Activated T-helper 2 cell treated with anti-CD3 and anti-CD28 coated beads, Interferon-gamma antibody, Interleukin-2, Interleukin-4, amounts not matched to agents 10 μg/mL and 5 μg/mL and 100 μg/mL, durations not matched to agents 14 hours and 24 hours and 36 hours (primary cell): ENCODE results near the gene EVI5L. TPM values are rescaled to one million over a fixed set of nuclear protein-coding genes. Genes with fewer than 3 reads are reported as not detected.
"Not testable (repeated sequence)": the region's sequence is repeated elsewhere in the genome, so short reads cannot be mapped to it uniquely, and the experiment has no call there.

ENCODE experiments used
- DNase-seq: peaks from one replicate; pipeline ENCODE4 v3.0.0; 2021; ENCODE audit warnings: low spot score
- H3K27ac Mint-ChIP-seq: one replicate; pipeline ENCODE4 v1.8.0; 2021; ENCODE audit warnings: mixed read lengths
- H3K27me3 Mint-ChIP-seq: one replicate; pipeline ENCODE4 v1.8.0; 2021; ENCODE audit warnings: low read depth, mixed read lengths
- H3K36me3 Mint-ChIP-seq: one replicate; pipeline ENCODE4 v1.8.0; 2021; ENCODE audit warnings: low read depth, mixed read lengths
- H3K4me1 Mint-ChIP-seq: one replicate; pipeline ENCODE4 v1.8.0; 2021; ENCODE audit warnings: low read depth, mixed read lengths
- H3K4me3 Mint-ChIP-seq: one replicate; pipeline ENCODE4 v1.8.0; 2021; ENCODE audit warnings: low read depth, mild to moderate bottlenecking, moderate library complexity, mixed read lengths
- H3K9me3 Mint-ChIP-seq: one replicate; pipeline ENCODE4 v1.8.0; 2021; ENCODE audit warnings: mixed read lengths
- intact Hi-C: fragments of 100-400 bp; cut with micrococcal nuclease; formaldehyde crosslinking; loops from one replicate; pipeline ENCODE4 v1.15.1; 2023
- total RNA-seq: library from RNA; stranded (reverse); gene quantifications from 2 replicates; pipeline ENCODE4 v1.2.3, GENCODE V29; 2022

The EVI5L gene
- total RNA-seq = 3.8 and 4.5 TPM in 2 replicates

GRCh38 chr19:7829561-7830271 is at the start of gene EVI5L:
TSS of gene EVI5L (plus strand) at chr19:7830218. CDS start at chr19:7846543, 16,325 bp downstream.
- peak within 1 kb of the TSS; percentile 77 for H3K27ac Mint-ChIP-seq
- intact Hi-C loops = loop anchor here (1.0 to 5.0 kb wide), 2 partner anchors 38 to 200 kb away; partner anchors contain the start of genes PET100 and XAB2
- H3K4me3 Mint-ChIP-seq = peak within 1 kb of the TSS; percentile 86
- H3K4me1 Mint-ChIP-seq = peaks cover 11% of the 10 kb centered on the region
- DNase-seq = peak; percentile 98
- peaks cover 5% of the 10 kb centered on the region for H3K27me3 Mint-ChIP-seq
- no peaks in the 10 kb centered on the region for H3K9me3 Mint-ChIP-seq
- H3K36me3 Mint-ChIP-seq = no peaks in the 10 kb centered on the region

DNA sequence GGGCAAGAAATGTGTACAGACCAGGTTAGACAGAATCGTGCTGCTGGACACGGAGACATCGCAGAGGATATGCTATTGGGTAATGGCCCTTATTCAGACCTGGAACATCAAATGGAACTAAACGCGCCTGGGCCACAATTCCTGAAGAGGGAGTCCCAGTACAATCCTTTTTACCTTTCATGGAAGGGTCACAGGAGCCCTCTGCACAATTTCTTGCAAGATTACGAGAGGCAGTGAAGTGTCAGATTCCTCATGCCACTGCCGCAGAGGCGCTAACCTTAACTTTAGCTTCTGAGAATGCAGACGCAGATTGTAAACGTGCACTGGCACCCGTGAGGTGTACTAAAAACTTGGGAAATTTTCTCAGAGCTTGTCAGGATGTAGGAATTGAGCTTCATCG is 48.9 kb upstream of the EVI5L start:
- intact Hi-C loops = no loop called here
- H3K4me1 Mint-ChIP-seq = no peaks in the 10 kb centered on the region
- no peak for DNase-seq
- peaks cover 3% of the 10 kb centered on the region for H3K9me3 Mint-ChIP-seq
- H3K27ac Mint-ChIP-seq = no peak overlapping the region
- no peak overlapping the region for H3K4me3 Mint-ChIP-seq
- H3K27me3 Mint-ChIP-seq = peaks cover 31% of the 10 kb centered on the region
- H3K36me3 Mint-ChIP-seq = no peaks in the 10 kb centered on the region

DNA sequence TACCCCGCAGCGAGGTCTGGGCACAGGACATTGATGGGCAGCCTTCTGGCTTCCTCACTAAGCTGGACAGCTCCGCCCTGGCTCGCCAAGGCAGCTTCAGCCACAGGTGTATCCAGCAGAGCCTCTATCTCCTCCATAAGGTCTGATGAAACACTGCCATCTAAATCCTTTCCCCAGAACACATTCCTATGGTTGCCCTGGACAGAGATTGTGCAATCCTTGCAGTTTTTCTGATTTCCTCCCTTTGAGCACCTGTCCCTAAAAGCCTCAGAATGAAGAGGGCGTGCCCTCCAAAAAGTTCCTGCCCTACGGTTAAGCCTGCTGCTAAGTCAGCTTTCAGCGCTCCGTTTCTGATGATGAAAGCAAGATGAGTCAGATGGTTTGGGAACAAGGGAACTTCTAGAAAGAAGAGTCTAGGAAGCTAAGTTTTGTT is 46.0 kb upstream of the EVI5L start:
- Mint-ChIP-seq H3K27me3 (peaks cover 42% of the 10 kb centered on the region), H3K9me3 (peaks cover 3% of the 10 kb centered on the region), H3K36me3 (no peaks in the 10 kb centered on the region), H3K4me1 (no peaks in the 10 kb centered on the region), H3K4me3 (no peak overlapping the region), H3K27ac (no peak overlapping the region)
- intact Hi-C loops = no loop called here
- DNase-seq = no peak

DNA sequence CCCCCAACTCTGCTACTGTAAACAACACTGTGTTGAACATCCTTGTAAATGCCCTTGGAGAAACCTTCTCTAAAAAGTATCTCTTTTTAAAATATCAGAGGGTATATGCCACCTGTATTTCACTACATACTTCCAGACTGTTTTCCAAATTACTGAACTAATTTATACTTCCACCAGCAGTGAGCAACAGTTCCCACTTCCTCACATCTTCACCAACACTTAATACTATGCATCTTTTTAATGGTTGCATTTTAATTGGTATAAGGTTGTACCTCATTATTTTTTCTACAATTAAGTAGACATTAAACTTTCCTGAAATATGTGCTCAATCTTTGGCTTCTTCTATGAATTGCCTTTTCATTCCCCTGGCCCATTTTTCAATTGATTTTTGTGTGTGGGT is 45.2 kb upstream of the EVI5L start:
- Mint-ChIP-seq H3K4me1 (no peaks in the 10 kb centered on the region), H3K27me3 (peaks cover 46% of the 10 kb centered on the region), H3K9me3 (peaks cover 3% of the 10 kb centered on the region), H3K4me3 (no peak overlapping the region), H3K27ac (no peak overlapping the region), H3K36me3 (no peaks in the 10 kb centered on the region)
- intact Hi-C loops = no loop called here
- no peak for DNase-seq

GRCh38 chr19:7787141-7787540 is 42.9 kb upstream of the EVI5L start:
- H3K27me3 Mint-ChIP-seq = peaks cover 41% of the 10 kb centered on the region
- H3K36me3 Mint-ChIP-seq = no peaks in the 10 kb centered on the region
- no peaks in the 10 kb centered on the region for H3K4me1 Mint-ChIP-seq
- H3K27ac Mint-ChIP-seq = no peak overlapping the region
- no peak overlapping the region for H3K4me3 Mint-ChIP-seq
- intact Hi-C loops = no loop called here
- DNase-seq = no peak
- H3K9me3 Mint-ChIP-seq = peaks cover 3% of the 10 kb centered on the region

DNA sequence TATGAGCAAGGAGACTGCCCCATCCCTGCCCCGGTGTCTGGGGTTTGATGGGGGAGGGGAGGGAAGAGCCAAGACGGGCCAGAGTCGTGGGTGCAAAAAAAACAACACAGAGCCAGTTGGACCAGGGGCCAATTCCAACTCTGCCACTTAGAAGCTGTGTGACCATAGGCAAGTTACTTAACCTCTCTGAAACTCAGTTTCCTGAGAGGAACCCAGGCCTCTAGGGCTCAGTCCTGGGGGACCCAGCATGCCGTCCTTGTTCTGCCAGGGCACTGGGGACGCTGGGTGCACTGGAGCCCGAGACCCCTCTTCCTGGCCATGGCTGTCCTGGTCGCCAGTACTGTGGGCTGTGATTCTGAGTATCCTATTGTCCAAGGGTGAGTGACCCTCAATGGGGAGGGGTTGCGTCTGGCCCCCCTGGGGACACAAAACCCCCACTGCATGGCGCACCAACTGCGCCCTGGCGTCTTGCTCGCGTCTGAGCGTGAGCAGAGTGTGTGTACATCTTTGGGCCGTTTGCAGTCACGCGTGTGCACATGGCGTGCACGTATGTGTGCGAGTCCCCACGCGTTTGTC is 42.3 kb upstream of the EVI5L start:
- intact Hi-C loops = no loop called here
- no peaks in the 10 kb centered on the region for H3K36me3 Mint-ChIP-seq
- H3K27ac Mint-ChIP-seq = no peak overlapping the region
- no peaks in the 10 kb centered on the region for H3K4me1 Mint-ChIP-seq
- no peak overlapping the region for H3K4me3 Mint-ChIP-seq
- peaks cover 44% of the 10 kb centered on the region for H3K27me3 Mint-ChIP-seq
- peaks cover 3% of the 10 kb centered on the region for H3K9me3 Mint-ChIP-seq
- DNase-seq = no peak

DNA sequence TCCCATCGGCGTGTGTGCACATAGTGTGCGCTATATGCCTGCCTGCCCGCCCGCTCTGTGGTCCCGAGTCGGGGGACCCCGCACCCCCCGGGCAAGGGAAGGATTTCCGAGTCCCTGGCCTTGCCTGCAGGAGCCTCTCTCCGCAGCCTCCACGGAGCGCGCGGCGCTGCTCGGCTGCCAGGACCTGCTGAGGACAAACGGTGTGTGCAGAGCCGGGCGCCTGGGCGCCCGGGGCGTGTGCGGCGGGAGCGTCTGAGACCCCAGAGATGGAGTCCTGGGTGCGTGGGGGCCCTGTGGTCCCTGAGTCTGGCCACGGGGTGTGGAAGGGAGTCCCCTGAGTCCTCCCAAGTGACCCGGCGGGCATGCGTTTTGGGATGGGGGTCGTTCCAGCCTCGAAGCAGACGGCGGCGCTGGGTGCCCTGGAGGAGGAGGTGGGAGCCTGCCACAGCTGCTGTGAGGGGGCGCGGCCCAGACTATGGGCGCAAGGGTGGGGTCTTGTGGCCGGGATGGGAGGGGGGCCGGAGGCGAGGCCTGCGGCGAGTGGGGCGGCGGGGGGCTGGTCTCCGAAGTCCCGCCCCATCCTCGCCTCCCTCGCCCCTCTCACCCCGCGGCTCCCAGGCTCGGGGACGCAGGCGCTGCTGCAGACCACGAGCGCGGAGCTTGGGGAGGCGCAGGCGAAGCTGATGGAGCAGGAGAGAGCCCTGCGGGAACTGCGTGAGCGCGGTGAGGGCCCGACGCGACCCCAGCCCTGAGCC is 41.7 kb upstream of the EVI5L start:
- H3K4me1 Mint-ChIP-seq = no peaks in the 10 kb centered on the region
- intact Hi-C loops = no loop called here
- DNase-seq = no peak
- H3K36me3 Mint-ChIP-seq = no peaks in the 10 kb centered on the region
- H3K4me3 Mint-ChIP-seq = no peak overlapping the region
- H3K27me3 Mint-ChIP-seq = peaks cover 44% of the 10 kb centered on the region
- no peak overlapping the region for H3K27ac Mint-ChIP-seq
- H3K9me3 Mint-ChIP-seq = peaks cover 3% of the 10 kb centered on the region

GRCh38 chr19:7788933-7789323 is 41.1 kb upstream of the EVI5L start:
- intact Hi-C loops = no loop called here
- Mint-ChIP-seq H3K9me3 (peaks cover 3% of the 10 kb centered on the region), H3K27ac (no peak overlapping the region), H3K36me3 (no peaks in the 10 kb centered on the region), H3K27me3 (peaks cover 40% of the 10 kb centered on the region), H3K4me3 (no peak overlapping the region), H3K4me1 (no peaks in the 10 kb centered on the region)
- no peak for DNase-seq

- H3K36me3 Mint-ChIP-seq = no peaks in the 10 kb centered on the region
Measured at GRCh38 chr19:7789447-7789846, 40.6 kb upstream of the EVI5L start.

GRCh38 chr19:7790416-7790815 is 39.6 kb upstream of the EVI5L start:
- Mint-ChIP-seq H3K4me3 (no peak overlapping the region), H3K36me3 (no peaks in the 10 kb centered on the region), H3K27me3 (peaks cover 37% of the 10 kb centered on the region), H3K4me1 (no peaks in the 10 kb centered on the region), H3K27ac (no peak overlapping the region), H3K9me3 (peaks cover 2% of the 10 kb centered on the region)
- no peak for DNase-seq
- intact Hi-C loops = no loop called here

More at GRCh38 chr19:7789447-7789846, 40.6 kb upstream of the EVI5L start:
- Mint-ChIP-seq H3K4me3 (no peak overlapping the region), H3K27ac (no peak overlapping the region), H3K4me1 (no peaks in the 10 kb centered on the region), H3K9me3 (peaks cover 3% of the 10 kb centered on the region), H3K27me3 (peaks cover 39% of the 10 kb centered on the region)
- DNase-seq = no peak
- intact Hi-C loops = no loop called here

DNA sequence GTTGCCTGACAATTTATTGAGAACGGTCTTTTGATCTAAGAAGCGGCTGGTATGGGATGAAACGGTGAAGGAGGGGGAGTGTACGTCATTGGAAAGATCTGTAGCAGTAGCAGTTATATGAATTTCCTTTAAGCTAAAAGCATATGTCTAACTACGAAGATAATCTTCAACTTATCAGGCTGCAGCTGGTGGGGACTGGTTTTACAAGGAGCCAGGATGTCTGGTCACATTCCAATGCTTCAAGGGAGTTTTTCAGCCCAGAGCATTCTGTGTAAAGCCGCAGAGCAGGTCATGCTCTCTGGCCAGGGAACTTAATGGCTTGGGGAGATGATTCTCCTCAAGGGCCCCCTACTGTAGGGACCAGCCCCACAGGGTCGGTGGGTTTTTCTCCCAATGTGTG is 37.7 kb upstream of the EVI5L start:
- no peaks in the 10 kb centered on the region for H3K36me3 Mint-ChIP-seq
- intact Hi-C loops = no loop called here
- peaks cover 40% of the 10 kb centered on the region for H3K27me3 Mint-ChIP-seq
- no peak overlapping the region for H3K4me3 Mint-ChIP-seq
- H3K9me3 Mint-ChIP-seq = no peaks in the 10 kb centered on the region
- DNase-seq = no peak
- H3K4me1 Mint-ChIP-seq = no peaks in the 10 kb centered on the region
- no peak overlapping the region for H3K27ac Mint-ChIP-seq

GRCh38 chr19:7792701-7793100 is 37.3 kb upstream of the EVI5L start:
- peaks cover 41% of the 10 kb centered on the region for H3K27me3 Mint-ChIP-seq
- H3K4me3 Mint-ChIP-seq, H3K4me1 Mint-ChIP-seq, intact Hi-C loops, DNase-seq, H3K36me3 Mint-ChIP-seq, H3K27ac Mint-ChIP-seq, H3K9me3 Mint-ChIP-seq: not testable (repeated sequence)

DNA sequence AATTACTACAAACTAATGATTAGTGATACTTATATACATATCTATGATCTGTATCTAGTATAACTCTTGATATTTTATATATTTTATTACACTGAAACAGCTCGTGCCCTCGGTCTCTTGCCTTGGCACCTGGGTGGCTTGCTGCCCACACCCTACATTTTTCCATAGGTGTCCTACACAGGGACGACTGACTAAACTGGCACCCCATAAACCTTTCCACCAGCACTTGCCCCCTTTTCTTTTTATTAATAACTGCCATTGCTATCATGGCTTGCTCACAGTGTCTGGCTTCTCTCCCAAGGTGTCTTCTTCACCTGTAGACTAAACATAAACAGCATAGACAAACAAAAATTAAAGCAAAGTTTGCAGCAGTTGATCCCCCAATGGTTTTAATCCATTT is 36.5 kb upstream of the EVI5L start:
- H3K36me3 Mint-ChIP-seq = no peaks in the 10 kb centered on the region
- intact Hi-C loops = no loop called here

More for the DNA sequence above, 36.5 kb upstream of the EVI5L start:
- Mint-ChIP-seq H3K4me1 (no peaks in the 10 kb centered on the region), H3K27me3 (peaks cover 36% of the 10 kb centered on the region), H3K27ac (no peak overlapping the region), H3K4me3 (no peak overlapping the region), H3K9me3 (no peaks in the 10 kb centered on the region)
- no peak for DNase-seq
